BE2C (cell line): ENCODE results near the gene UNC5A.
A peak's percentile ranks its signal among the peaks of the same experiment; 100 is the strongest.

Experiments used
- DNase-seq: peaks from one replicate; pipeline ENCODE4 v3.0.0-alpha.2; 2020
- H3K27me3 ChIP-seq: fragments of 250-450 bp; sonication (Bioruptor Pico); 2 replicates; pipeline ENCODE4 v1.5.1; 2020; ENCODE audit warnings: mild to moderate bottlenecking
- H3K36me3 ChIP-seq: fragments of 250-450 bp; sonication (Bioruptor Pico); 2 replicates; pipeline ENCODE4 v1.5.1; 2020; ENCODE audit warnings: mild to moderate bottlenecking
- H3K4me1 ChIP-seq: fragments of 250-450 bp; sonication (Bioruptor Pico); 2 replicates; pipeline ENCODE4 v1.5.1; 2020
- H3K4me3 ChIP-seq: 2 replicates; pipeline ENCODE4 v1.5.1; 2011; ENCODE audit warnings: low read depth, low read length
- H3K9me3 ChIP-seq: fragments of 250-450 bp; sonication (Bioruptor Pico); 2 replicates; pipeline ENCODE4 v1.5.1; 2020
- CTCF ChIP-seq: IDR thresholded peaks from 2 replicates; pipeline ENCODE4 v1.5.1; 2012; ENCODE audit warnings: mild to moderate bottlenecking, low read depth, low read length

Gene UNC5A

GRCh38 chr5:176837707-176838115, 27.4 kb downstream of the UNC5A start:
- TF ChIP-seq CTCF, result no peak
- Histone ChIP-seq H3K27me3 (no peaks in the 10 kb centered on the region), H3K4me1 (peaks cover 69% of the 10 kb centered on the region), H3K36me3 (no peaks in the 10 kb centered on the region), H3K4me3 (peak overlapping the region; percentile 5), H3K9me3 (no peaks in the 10 kb centered on the region)
- no peak for DNase-seq

DNA sequence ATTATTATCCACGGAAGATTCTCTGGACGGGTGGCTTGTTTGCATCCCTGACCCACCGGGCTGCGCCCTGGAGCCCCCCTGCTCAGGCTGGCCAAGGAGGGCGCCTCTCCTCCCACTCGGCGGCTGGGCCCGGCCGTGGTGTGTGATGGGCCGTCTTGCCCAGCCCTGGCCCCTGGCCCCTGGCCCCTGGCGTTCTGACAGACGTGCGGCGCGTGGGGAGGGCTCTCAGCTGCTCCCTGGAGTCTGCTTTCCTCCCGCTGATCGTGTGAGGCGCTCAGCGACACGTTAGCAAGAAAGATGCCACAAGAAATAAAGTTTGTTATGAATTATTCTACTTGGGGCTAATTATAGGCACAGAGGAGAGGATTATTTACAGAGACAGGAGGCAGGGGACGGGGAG, 33.3 kb downstream of the UNC5A start:
- Histone ChIP-seq H3K27me3 (no peaks in the 10 kb centered on the region), H3K36me3 (no peaks in the 10 kb centered on the region), H3K9me3 (no peaks in the 10 kb centered on the region), H3K4me1 (peaks cover 52% of the 10 kb centered on the region), H3K4me3 (no peak overlapping the region)
- DNase-seq, result no peak
- TF ChIP-seq CTCF, result no peak

DNA sequence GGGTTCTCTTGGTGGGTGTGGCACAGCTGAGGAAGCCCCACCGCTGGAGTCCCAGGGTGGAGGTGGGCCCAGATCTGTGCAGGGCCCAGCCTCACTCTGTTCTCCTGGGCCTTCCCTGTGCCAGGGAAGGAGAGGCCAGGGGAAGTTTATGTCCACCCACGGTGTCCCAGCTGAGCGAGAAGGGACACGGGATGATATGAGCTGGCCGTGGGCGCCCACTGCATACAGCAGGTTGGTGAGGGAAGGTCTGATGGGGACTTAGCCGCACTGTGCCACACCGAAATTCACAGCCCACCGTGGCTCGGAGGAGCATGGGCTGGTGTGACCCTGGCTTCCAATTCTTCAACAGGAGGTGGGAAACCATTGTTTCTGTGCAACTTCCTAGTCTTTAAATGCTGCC, 33.9 kb downstream of the UNC5A start:
- Histone ChIP-seq H3K27me3 (no peaks in the 10 kb centered on the region), H3K9me3 (no peaks in the 10 kb centered on the region), H3K36me3 (no peaks in the 10 kb centered on the region), H3K4me3 (no peak overlapping the region), H3K4me1 (peaks cover 46% of the 10 kb centered on the region)
- no peak for TF ChIP-seq CTCF
- DNase-seq, result no peak

GRCh38 chr5:176844706-176845391, 34.5 kb downstream of the UNC5A start:
- Histone ChIP-seq H3K27me3 (no peaks in the 10 kb centered on the region), H3K4me1 (peaks cover 43% of the 10 kb centered on the region), H3K36me3 (no peaks in the 10 kb centered on the region), H3K4me3 (peak overlapping the region; percentile 21), H3K9me3 (no peaks in the 10 kb centered on the region)
- DNase-seq, result peak; percentile 93
- TF ChIP-seq CTCF, result no peak

DNA sequence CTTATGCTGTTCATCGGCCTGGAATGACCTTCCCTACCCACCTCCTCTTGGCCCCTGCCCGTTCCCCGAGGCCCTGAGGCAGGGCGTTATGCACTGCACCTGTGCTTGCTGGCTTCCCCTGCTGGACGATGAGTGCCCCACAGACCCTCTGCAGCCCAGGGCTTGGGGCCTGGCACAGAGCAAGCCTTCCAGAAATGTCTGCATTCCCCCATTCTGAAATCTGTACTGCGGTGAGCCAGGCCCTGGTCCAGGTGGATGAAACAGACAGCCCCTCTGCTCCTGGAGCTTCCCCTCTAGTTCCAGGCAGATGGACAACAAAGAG, 35.0 kb downstream of the UNC5A start:
- no peaks in the 10 kb centered on the region for H3K27me3 ChIP-seq
- H3K4me3 ChIP-seq, result peak overlapping the region; percentile 21
- TF ChIP-seq CTCF, result peak; percentile 32

DNA sequence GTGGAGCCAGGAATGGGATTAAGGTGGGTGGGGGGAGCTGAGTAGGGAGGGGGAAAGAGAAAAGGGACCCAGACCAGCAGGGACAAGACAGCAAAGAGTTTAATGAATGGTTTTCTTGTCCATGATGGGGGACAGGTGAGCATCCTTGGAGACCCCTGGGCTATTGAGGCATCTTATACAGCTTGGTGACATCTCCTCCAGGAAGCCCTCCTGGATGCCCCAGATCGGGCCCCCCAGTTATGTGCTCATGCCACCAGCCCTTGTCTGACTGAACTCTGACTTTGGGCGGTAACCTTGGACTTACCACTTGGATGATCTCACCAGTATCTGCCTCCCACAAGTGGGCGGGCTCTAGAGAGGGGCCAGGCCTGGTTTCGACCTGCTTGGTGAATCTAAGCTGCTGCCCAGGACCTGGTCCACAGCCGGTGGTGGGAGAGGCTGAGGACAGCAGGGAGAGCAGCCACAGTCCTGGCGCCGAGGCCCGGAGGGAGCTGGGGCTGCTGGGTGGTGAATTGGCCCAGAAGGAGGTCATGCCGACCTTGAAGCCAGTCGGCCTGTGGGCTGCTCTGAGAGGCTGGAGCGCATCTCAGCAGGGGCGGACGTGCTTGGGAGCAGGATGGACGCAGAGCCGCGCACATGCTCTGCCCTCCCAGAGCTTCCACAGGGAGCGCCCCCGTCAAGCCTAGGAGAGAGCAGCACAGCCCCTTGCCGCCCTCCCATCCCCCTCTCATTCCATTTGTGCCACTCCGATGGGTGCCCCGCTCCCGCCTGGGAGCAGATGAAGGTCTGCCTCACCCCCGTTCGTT, 36.2 kb downstream of the UNC5A start:
- no peaks in the 10 kb centered on the region for H3K27me3 ChIP-seq
- peaks cover 35% of the 10 kb centered on the region for H3K4me1 ChIP-seq
- H3K36me3 ChIP-seq, result no peaks in the 10 kb centered on the region
- DNase-seq, result peak; percentile 53
- no peak for TF ChIP-seq CTCF
- no peaks in the 10 kb centered on the region for H3K9me3 ChIP-seq
- H3K4me3 ChIP-seq, result no peak overlapping the region

More for the DNA sequence above, 35.0 kb downstream of the UNC5A start:
- peaks cover 38% of the 10 kb centered on the region for H3K4me1 ChIP-seq
- H3K36me3 ChIP-seq, result no peaks in the 10 kb centered on the region
- no peaks in the 10 kb centered on the region for H3K9me3 ChIP-seq
- no peak for DNase-seq
